ENCODE data around the gene KIF5B.
"Not testable (repeated sequence)": the region's sequence is repeated elsewhere in the genome, so short reads cannot be mapped to it uniquely, and the experiment has no call there.

Gene KIF5B

GRCh38 chr10:32057036-32057372, 779 bp upstream of the KIF5B start:
- no peak for DNase-seq

- DNase-seq = peak; percentile 11 to 23
These were observed 618 bp downstream of the KIF5B start for GRCh38 chr10:32055478-32056135.

GRCh38 chr10:32054094-32054493, 2.1 kb downstream of the KIF5B start:
- DNase-seq = no peak

GRCh38 chr10:32053392-32053791, 2.8 kb downstream of the KIF5B start:
- not testable (repeated sequence) for DNase-seq

- no peak for DNase-seq
These were observed 4.3 kb downstream of the KIF5B start for GRCh38 chr10:32051926-32052325.

- DNase-seq = no peak
These were observed 6.0 kb downstream of the KIF5B start for GRCh38 chr10:32050177-32050576.

- DNase-seq = no peak
These were observed 7.1 kb downstream of the KIF5B start for GRCh38 chr10:32049113-32049512.

- no peak for DNase-seq
These were observed 7.9 kb downstream of the KIF5B start for GRCh38 chr10:32048282-32048681.

GRCh38 chr10:32047881-32048280, 8.3 kb downstream of the KIF5B start:
- DNase-seq = no peak

- DNase-seq = no peak
These were observed 10.1 kb downstream of the KIF5B start for GRCh38 chr10:32046151-32046550.

- not testable (repeated sequence) for DNase-seq
These were observed 13.5 kb downstream of the KIF5B start for GRCh38 chr10:32042730-32043129.

GRCh38 chr10:32041290-32042028, 14.8 kb downstream of the KIF5B start:
- no peak for DNase-seq

- no peak for DNase-seq
These were observed 16.5 kb downstream of the KIF5B start for GRCh38 chr10:32039734-32040133.

GRCh38 chr10:32038777-32039176, 17.4 kb downstream of the KIF5B start:
- DNase-seq = no peak

- DNase-seq = no peak
These were observed 19.3 kb downstream of the KIF5B start for GRCh38 chr10:32036922-32037321.

- DNase-seq = no peak
These were observed 21.2 kb downstream of the KIF5B start for GRCh38 chr10:32035038-32035437.

GRCh38 chr10:32033171-32033570, 23.1 kb downstream of the KIF5B start:
- no peak for DNase-seq

- no peak for DNase-seq
These were observed 24.3 kb downstream of the KIF5B start for GRCh38 chr10:32031920-32032319.

GRCh38 chr10:32031424-32031823, 24.8 kb downstream of the KIF5B start:
- no peak for DNase-seq

GRCh38 chr10:32028710-32029109, 27.5 kb downstream of the KIF5B start:
- DNase-seq = no peak

GRCh38 chr10:32023264-32023663, 33.0 kb downstream of the KIF5B start:
- no peak for DNase-seq

GRCh38 chr10:32017044-32017443, 39.2 kb downstream of the KIF5B start:
- DNase-seq = no peak

- DNase-seq = no peak
These were observed 40.8 kb downstream of the KIF5B start for GRCh38 chr10:32015386-32015785.

- no peak for DNase-seq
These were observed 49.2 kb downstream of the KIF5B start for GRCh38 chr10:32007026-32007425.

- no peak for DNase-seq
These were observed 51.2 kb downstream of the KIF5B start for GRCh38 chr10:32005050-32005449.

Measured in NCI-H187 (cell line).